ENCODE measurements around the gene KAZN. TPM values are rescaled to one million over a fixed set of nuclear protein-coding genes. Genes with fewer than 3 reads are reported as not detected.
A peak's percentile ranks its signal among the peaks of the same experiment; 100 is the strongest.

The KAZN gene
- total and polyA plus RNA-seq, 8 donors: 11.1 to 37.5 (median 30.2) TPM

DNA sequence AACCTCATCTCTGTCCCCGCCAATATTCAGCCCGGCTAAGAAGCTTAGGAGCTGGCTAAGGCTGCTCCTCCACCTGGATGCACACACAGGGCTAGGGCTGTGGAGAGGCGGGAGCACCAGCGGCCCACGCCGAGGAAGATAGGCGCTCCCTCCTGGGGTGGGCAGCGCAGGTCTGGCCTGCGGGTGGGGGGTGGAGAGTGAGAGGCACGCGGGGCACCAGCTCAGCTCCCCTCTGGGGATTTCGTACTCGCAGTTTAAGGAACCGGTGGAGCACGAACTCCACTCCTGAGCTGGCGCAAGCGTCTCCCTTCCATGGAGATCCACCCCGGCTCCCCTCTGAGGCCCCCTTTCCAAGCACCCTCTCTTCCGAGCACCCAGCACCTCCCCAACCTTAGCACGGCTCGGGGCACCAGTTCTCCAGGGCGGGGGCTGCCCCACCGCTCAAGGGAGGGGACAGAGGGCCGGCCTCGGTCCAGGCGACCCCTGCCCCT, 433 bp upstream of the KAZN start:
- no peak overlapping the region for H3K27ac ChIP-seq
- peak overlapping the region; percentile 40 to 41 for H3K4me3 ChIP-seq
- peaks cover 40 to 98% of the 10 kb centered on the region in 2 donors for H3K27me3 ChIP-seq
- ATAC-seq (peak; percentile 63), DNase-seq (peak in 3 of 4 donors; percentile 33 to 74 (median 34))
- TF ChIP-seq, protein P1, sequence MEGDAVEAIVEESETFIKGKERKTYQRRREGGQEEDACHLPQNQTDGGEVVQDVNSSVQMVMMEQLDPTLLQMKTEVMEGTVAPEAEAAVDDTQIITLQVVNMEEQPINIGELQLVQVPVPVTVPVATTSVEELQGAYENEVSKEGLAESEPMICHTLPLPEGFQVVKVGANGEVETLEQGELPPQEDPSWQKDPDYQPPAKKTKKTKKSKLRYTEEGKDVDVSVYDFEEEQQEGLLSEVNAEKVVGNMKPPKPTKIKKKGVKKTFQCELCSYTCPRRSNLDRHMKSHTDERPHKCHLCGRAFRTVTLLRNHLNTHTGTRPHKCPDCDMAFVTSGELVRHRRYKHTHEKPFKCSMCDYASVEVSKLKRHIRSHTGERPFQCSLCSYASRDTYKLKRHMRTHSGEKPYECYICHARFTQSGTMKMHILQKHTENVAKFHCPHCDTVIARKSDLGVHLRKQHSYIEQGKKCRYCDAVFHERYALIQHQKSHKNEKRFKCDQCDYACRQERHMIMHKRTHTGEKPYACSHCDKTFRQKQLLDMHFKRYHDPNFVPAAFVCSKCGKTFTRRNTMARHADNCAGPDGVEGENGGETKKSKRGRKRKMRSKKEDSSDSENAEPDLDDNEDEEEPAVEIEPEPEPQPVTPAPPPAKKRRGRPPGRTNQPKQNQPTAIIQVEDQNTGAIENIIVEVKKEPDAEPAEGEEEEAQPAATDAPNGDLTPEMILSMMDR (IDR thresholded peaks at IDR 0.05): no peak
- no peaks in the 10 kb centered on the region for H3K9me3 ChIP-seq
- H3K4me1 ChIP-seq: peaks cover 0 to 7% of the 10 kb centered on the region in 2 donors
- intact Hi-C loops (cut with DNase I): no loop called here
- H3K36me3 ChIP-seq: no peaks in the 10 kb centered on the region

DNA sequence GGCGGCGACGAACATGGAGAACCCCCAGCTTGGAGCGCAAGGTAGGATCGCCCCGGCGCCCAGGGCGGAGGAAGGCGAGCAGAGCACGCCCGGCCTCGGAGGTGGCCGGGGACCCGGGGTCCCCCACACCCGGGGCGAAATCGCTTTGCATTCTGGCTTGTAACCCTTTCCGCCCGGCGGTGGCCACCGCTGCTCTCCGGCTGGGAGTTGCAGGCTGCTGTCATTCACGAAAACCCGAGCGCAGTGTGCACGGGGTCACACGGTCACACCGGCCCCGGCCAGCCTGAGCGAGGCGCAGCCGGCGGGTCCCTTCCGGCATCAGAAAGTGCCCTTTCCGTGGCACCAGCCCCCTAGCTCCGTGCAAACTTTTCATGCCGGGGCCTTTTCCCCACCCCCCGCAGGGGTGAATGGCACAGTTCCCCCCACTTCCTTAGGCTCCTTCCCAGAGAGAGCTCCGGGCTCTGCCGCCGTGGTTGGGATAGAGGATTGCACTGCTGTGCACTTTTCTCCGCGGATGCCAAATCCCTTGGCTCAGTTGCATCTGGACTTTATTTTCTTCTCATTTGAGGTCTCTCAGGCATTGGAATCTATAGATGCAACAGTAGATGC, 802 bp downstream of the KAZN start:
- DNase-seq: peak in 2 of 4 donors; percentile 26 to 71
- intact Hi-C loops (cut with DNase I): no loop called here
- Histone ChIP-seq H3K36me3 (no peaks in the 10 kb centered on the region), H3K4me1 (peaks cover 0 to 7% of the 10 kb centered on the region in 2 donors), H3K9me3 (no peaks in the 10 kb centered on the region), H3K27ac (no peak overlapping the region), H3K27me3 (peaks cover 40 to 96% of the 10 kb centered on the region in 2 donors), H3K4me3 (peak overlapping the region; percentile 40 to 41)
- TF ChIP-seq, protein P1 (IDR thresholded peaks at IDR 0.05): no peak
- peak; percentile 51 for ATAC-seq

DNA sequence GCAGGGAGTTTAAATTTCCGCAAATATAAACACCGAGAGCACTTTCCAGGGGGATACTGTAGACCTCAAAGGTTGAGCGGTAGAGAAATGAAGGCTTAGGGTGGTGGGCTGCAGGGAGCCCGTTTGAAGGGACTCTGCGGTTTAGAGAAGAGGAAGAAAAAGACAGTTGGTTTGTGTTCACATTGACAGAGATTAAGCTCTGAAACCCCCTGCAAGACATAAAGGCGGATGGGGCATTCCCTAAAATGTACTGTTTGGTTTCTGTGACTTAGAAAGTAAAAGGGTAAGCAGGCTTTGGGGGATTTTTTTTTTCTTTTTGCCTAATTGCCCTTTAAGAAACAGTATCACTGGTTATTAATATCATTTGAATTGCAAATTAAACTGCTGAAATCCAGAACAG, 1.3 kb downstream of the KAZN start:
- TF ChIP-seq, protein P1 (IDR thresholded peaks at IDR 0.05): no peak
- intact Hi-C loops (cut with DNase I): no loop called here
- no peak overlapping the region for H3K27ac ChIP-seq
- H3K4me3 ChIP-seq: peak overlapping the region; percentile 40 to 41
- H3K4me1 ChIP-seq: peaks cover 0 to 7% of the 10 kb centered on the region in 2 donors
- H3K9me3 ChIP-seq: no peaks in the 10 kb centered on the region
- DNase-seq (no peak), ATAC-seq (no peak)
- peaks cover 40 to 93% of the 10 kb centered on the region in 2 donors for H3K27me3 ChIP-seq
- H3K36me3 ChIP-seq: no peaks in the 10 kb centered on the region

DNA sequence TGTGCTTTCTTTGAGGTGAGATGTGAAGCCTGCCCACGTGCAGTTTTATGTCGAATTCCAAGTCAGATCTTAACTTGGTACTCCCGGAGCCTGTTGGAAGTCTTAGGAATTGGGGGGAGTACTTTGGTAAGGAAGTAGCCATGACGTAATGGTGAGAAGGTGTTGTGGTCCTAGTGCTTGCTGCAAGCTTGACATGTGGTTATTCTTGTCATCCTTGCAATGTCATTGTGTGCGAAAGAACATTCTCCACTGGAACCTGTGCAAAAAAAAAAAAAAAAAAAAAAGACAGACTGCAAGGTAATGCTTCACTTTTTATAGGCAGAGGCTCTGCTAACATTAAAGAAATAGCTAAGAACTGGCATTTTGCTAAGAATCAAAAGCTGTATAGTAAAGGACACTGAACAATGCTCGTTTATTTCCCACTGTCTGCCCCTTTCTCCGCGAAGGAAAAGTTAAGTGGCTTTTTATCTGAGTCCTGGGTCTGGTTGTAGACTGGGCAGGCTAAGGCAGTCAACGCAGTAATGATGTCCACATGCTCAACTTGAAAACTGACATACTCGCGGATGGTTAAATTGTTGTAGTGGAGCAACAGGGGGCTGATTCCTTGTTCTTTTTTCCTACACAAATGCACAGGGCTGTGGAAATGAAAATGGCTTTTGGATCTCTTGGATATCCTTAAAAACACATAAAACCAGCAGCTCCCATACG, 2.1 kb downstream of the KAZN start:
- no peak overlapping the region for H3K4me3 ChIP-seq

More for the DNA sequence above, 2.1 kb downstream of the KAZN start:
- intact Hi-C loops (cut with DNase I): no loop called here
- ATAC-seq: no peak
- no peaks in the 10 kb centered on the region for H3K36me3 ChIP-seq
- peaks cover 40 to 85% of the 10 kb centered on the region in 2 donors for H3K27me3 ChIP-seq
- peak in 1 of 4 donors; percentile 19 for DNase-seq
- H3K27ac ChIP-seq: no peak overlapping the region
- peaks cover 0 to 7% of the 10 kb centered on the region in 2 donors for H3K4me1 ChIP-seq
- TF ChIP-seq, protein P1 (IDR thresholded peaks at IDR 0.05): no peak
- H3K9me3 ChIP-seq: no peaks in the 10 kb centered on the region

Data from left lung (tissue), 10 donors.